CD4-positive, alpha-beta memory T cell (primary cell): ENCODE measurements around the gene CCDC107. TPM values are rescaled to one million over a fixed set of nuclear protein-coding genes. Genes with fewer than 3 reads are reported as not detected.

Source experiments
- CTCF ChIA-PET: fragments of 350-600 bp; sonication (Branson Sonifier 250); formaldehyde crosslinking; loops from one replicate; lab custom pipeline; 2021; ENCODE audit warnings: inconsistent platforms; ENCODE audit not compliant: partially characterized antibody; lab: Charles Lee
- POLR2A ChIA-PET: fragments of 350-600 bp; sonication (Branson Sonifier 250); formaldehyde crosslinking; loops from one replicate; lab custom pipeline; 2021; ENCODE audit not compliant: partially characterized antibody; lab: Charles Lee
- DNase-seq, 5 donors: peaks; one replicate each; pipeline versions ENCODE4 v3.0.0 to v3.0.0-alpha.2; 2020 to 2022; ENCODE audit warnings: mixed read lengths in 1 of 5
- H3K27ac ChIP-seq: one replicate; pipeline ENCODE4 v1.7.0; 2013; ENCODE audit warnings: low read depth, low read length
- H3K27me3 ChIP-seq: 2 replicates; pipeline ENCODE4 v1.7.0; 2013; ENCODE audit warnings: mild to moderate bottlenecking, low read length, moderate library complexity; ENCODE audit not compliant: insufficient read depth
- H3K36me3 ChIP-seq: 2 replicates; pipeline ENCODE4 v1.7.0; 2013; ENCODE audit warnings: mild to moderate bottlenecking, low read length, moderate library complexity; ENCODE audit not compliant: insufficient read depth
- H3K4me1 ChIP-seq: 2 replicates; pipeline ENCODE4 v1.7.0; 2013; ENCODE audit warnings: mild to moderate bottlenecking, low read length, moderate library complexity; ENCODE audit not compliant: insufficient read depth
- H3K4me3 ChIP-seq, 2 donors: one replicate each; pipeline ENCODE4 v1.7.0; 2013; ENCODE audit warnings: low read length in 2 of 2, mild to moderate bottlenecking in 1 of 2
- H3K9me3 ChIP-seq, 2 donors: one replicate each; pipeline ENCODE4 v1.7.0; 2013; ENCODE audit warnings: low read length in 2 of 2, control low read depth in 1 of 2; ENCODE audit not compliant: control insufficient read depth in 1 of 2
- H3K27ac Mint-ChIP-seq, 7 donors: one replicate each; pipeline ENCODE4 v1.8.0; 2020 to 2021; ENCODE audit warnings: mixed read lengths in 7 of 7, mild to moderate bottlenecking in 6 of 7, inconsistent platforms in 3 of 7, moderate library complexity in 3 of 7
- H3K27me3 Mint-ChIP-seq, 2 donors: one replicate each; pipeline ENCODE4 v1.8.0; 2020 to 2021; ENCODE audit warnings: mixed read lengths in 2 of 2
- H3K36me3 Mint-ChIP-seq, 2 donors: one replicate each; pipeline ENCODE4 v1.8.0; 2020 to 2021; ENCODE audit warnings: mixed read lengths in 2 of 2, inconsistent platforms in 1 of 2, mild to moderate bottlenecking in 1 of 2
- H3K4me1 Mint-ChIP-seq, 4 donors: one replicate each; pipeline ENCODE4 v1.8.0; 2020 to 2021; ENCODE audit warnings: mixed read lengths in 4 of 4, mild to moderate bottlenecking in 1 of 4
- H3K4me3 Mint-ChIP-seq, 8 donors: one replicate each; pipeline ENCODE4 v1.8.0; 2020 to 2021; ENCODE audit warnings: mixed read lengths in 8 of 8, mild to moderate bottlenecking in 7 of 8, moderate library complexity in 6 of 8, inconsistent platforms in 3 of 8
- H3K9me3 Mint-ChIP-seq, 8 donors: one replicate each; pipeline ENCODE4 v1.8.0; 2020 to 2021; ENCODE audit warnings: mixed read lengths in 8 of 8, mild to moderate bottlenecking in 5 of 8, inconsistent platforms in 3 of 8, moderate library complexity in 1 of 8
- intact Hi-C: fragments of 100-400 bp; cut with micrococcal nuclease; formaldehyde crosslinking; loops from one replicate; pipeline ENCODE4 v1.15.1; 2023
- polyA plus RNA-seq, 2 donors: library from polyadenylated mRNA; unstranded; fragments of 300-500 nt; fragmentation: Illumina TruSeq; gene quantifications; one replicate each; pipeline ENCODE4 v1.2.3, GENCODE V29; 2021
- total RNA-seq, 2 experiments: library from RNA; stranded (reverse); gene quantifications; one replicate each; pipeline ENCODE4 v1.2.3, GENCODE V29; 2021

Gene CCDC107
- total and polyA plus RNA-seq, 4 experiments from 2014 or later = 28.4 to 92.5 (median 60.5) TPM

GRCh38 chr9:35700942-35701341 is 42.9 kb downstream of the CCDC107 start:
- CTCF ChIA-PET = interaction anchor here (1.0 to 16.3 kb wide), 7 partner anchors 9 to 96 kb away, joined by 3 to 339 read pairs (median 5); partner anchors contain the start of genes ARHGEF39, CCDC107, CREB3 and RMRP
- POLR2A ChIA-PET = no interaction called here
- Mint-ChIP-seq H3K27me3 (no peaks in the 10 kb centered on the region), H3K4me1 (peaks cover 5 to 10% (median 8%) of the 10 kb centered on the region in 4 donors), H3K4me3 (no peak overlapping the region), H3K27ac (no peak overlapping the region), H3K36me3 (peaks cover 33 to 45% of the 10 kb centered on the region in 2 donors), H3K9me3 (no peaks in the 10 kb centered on the region)
- H3K36me3 ChIP-seq = peaks cover 89% of the 10 kb centered on the region
- H3K4me1 ChIP-seq = peaks cover 9% of the 10 kb centered on the region
- no peak overlapping the region for H3K27ac ChIP-seq
- H3K4me3 ChIP-seq = no peak overlapping the region
- no peak for DNase-seq
- no peaks in the 10 kb centered on the region for H3K9me3 ChIP-seq
- no peaks in the 10 kb centered on the region for H3K27me3 ChIP-seq
- intact Hi-C loops = no loop called here

- Mint-ChIP-seq H3K27me3 (no peaks in the 10 kb centered on the region), H3K9me3 (no peaks in the 10 kb centered on the region), H3K4me3 (no peak overlapping the region), H3K4me1 (peaks cover 0 to 6% (median under 1%) of the 10 kb centered on the region in 4 donors), H3K36me3 (peaks cover 50 to 53% of the 10 kb centered on the region in 2 donors), H3K27ac (peak overlapping the region in 1 of 7 donors; percentile 88)
- POLR2A ChIA-PET = interaction anchor here (3.1 kb wide), 1 partner anchor 29 kb away, joined by 9 read pairs; the partner anchor contains the start of genes CREB3 and TLN1
- DNase-seq = no peak
- intact Hi-C loops = no loop called here
- H3K4me3 ChIP-seq = no peak overlapping the region
- CTCF ChIA-PET = interaction anchor here (0.6 to 16.3 kb wide), 2 partner anchors 42 to 99 kb away, joined by 3 to 339 read pairs; partner anchors contain the start of genes ARHGEF39, CCDC107 and RMRP
- H3K9me3 ChIP-seq = no peaks in the 10 kb centered on the region
- no peaks in the 10 kb centered on the region for H3K4me1 ChIP-seq
- H3K36me3 ChIP-seq = peaks cover 97% of the 10 kb centered on the region
- H3K27ac ChIP-seq = no peak overlapping the region
- no peaks in the 10 kb centered on the region for H3K27me3 ChIP-seq
Observed at GRCh38 chr9:35702696-35703095, 44.6 kb downstream of the CCDC107 start.

- H3K27ac Mint-ChIP-seq = peak overlapping the region in 2 of 7 donors; percentile 23 to 48
- intact Hi-C loops = no loop called here
Observed at GRCh38 chr9:35703906-35704672, 46.0 kb downstream of the CCDC107 start.

GRCh38 chr9:35705372-35705771 is 47.3 kb downstream of the CCDC107 start:
- Mint-ChIP-seq H3K27me3 (no peaks in the 10 kb centered on the region), H3K4me1 (peaks cover 0 to 7% (median under 1%) of the 10 kb centered on the region in 4 donors), H3K27ac (peak overlapping the region in 2 of 7 donors; percentile 29 to 73), H3K9me3 (no peaks in the 10 kb centered on the region), H3K4me3 (no peak overlapping the region), H3K36me3 (peaks cover 60 to 68% of the 10 kb centered on the region in 2 donors)
- no peaks in the 10 kb centered on the region for H3K4me1 ChIP-seq
- peaks cover 85% of the 10 kb centered on the region for H3K36me3 ChIP-seq
- intact Hi-C loops = no loop called here
- no peak overlapping the region for H3K4me3 ChIP-seq
- H3K27ac ChIP-seq = no peak overlapping the region
- no peaks in the 10 kb centered on the region for H3K9me3 ChIP-seq
- no peak for DNase-seq
- ChIA-PET POLR2A (interaction anchor here (1.4 to 3.1 kb wide), 3 partner anchors 27 to 47 kb away, joined by 3 to 9 read pairs (median 6); partner anchors contain the start of genes CCDC107, CREB3, RMRP and TLN1), CTCF (interaction anchor here (6.3 to 16.3 kb wide), 2 partner anchors 10 to 45 kb away, joined by 62 to 339 read pairs; partner anchors contain the start of genes ARHGEF39, CCDC107 and RMRP)
- no peaks in the 10 kb centered on the region for H3K27me3 ChIP-seq

More at GRCh38 chr9:35703906-35704672, 46.0 kb downstream of the CCDC107 start:
- no peaks in the 10 kb centered on the region for H3K27me3 Mint-ChIP-seq
- H3K4me1 Mint-ChIP-seq = peaks cover 0 to 7% (median under 1%) of the 10 kb centered on the region in 4 donors
- no peaks in the 10 kb centered on the region for H3K27me3 ChIP-seq
- H3K36me3 ChIP-seq = peaks cover 96% of the 10 kb centered on the region
- H3K4me3 Mint-ChIP-seq = no peak overlapping the region
- H3K4me1 ChIP-seq = no peaks in the 10 kb centered on the region
- no peaks in the 10 kb centered on the region for H3K9me3 ChIP-seq
- H3K27ac ChIP-seq = no peak overlapping the region
- CTCF ChIA-PET = interaction anchor here (6.3 to 16.3 kb wide), 2 partner anchors 9 to 43 kb away, joined by 62 to 339 read pairs; partner anchors contain the start of genes ARHGEF39, CCDC107 and RMRP
- POLR2A ChIA-PET = interaction anchor here (1.6 to 3.1 kb wide), 3 partner anchors 26 to 46 kb away, joined by 6 to 9 read pairs (median 6); partner anchors contain the start of genes CCDC107, CREB3, RMRP and TLN1
- no peak for DNase-seq
- H3K9me3 Mint-ChIP-seq = no peaks in the 10 kb centered on the region
- H3K36me3 Mint-ChIP-seq = peaks cover 55 to 62% of the 10 kb centered on the region in 2 donors
- no peak overlapping the region for H3K4me3 ChIP-seq

- no peak for DNase-seq
- ChIA-PET CTCF (interaction anchor here (6.3 to 16.3 kb wide), 2 partner anchors 11 to 45 kb away, joined by 62 to 339 read pairs; partner anchors contain the start of genes ARHGEF39, CCDC107 and RMRP), POLR2A (interaction anchor here (1.4 to 3.1 kb wide), 3 partner anchors 26 to 47 kb away, joined by 3 to 9 read pairs (median 6); partner anchors contain the start of genes CCDC107, CREB3, RMRP and TLN1)
- H3K4me3 Mint-ChIP-seq = no peak overlapping the region
- no peak overlapping the region for H3K4me3 ChIP-seq
- H3K4me1 ChIP-seq = no peaks in the 10 kb centered on the region
- peak overlapping the region in 3 of 7 donors; percentile 29 to 73 (median 57) for H3K27ac Mint-ChIP-seq
- H3K4me1 Mint-ChIP-seq = peaks cover 0 to 7% (median 1%) of the 10 kb centered on the region in 4 donors
- H3K9me3 Mint-ChIP-seq = no peaks in the 10 kb centered on the region
- peaks cover 66 to 74% of the 10 kb centered on the region in 2 donors for H3K36me3 Mint-ChIP-seq
- H3K27ac ChIP-seq = no peak overlapping the region
- H3K27me3 ChIP-seq = no peaks in the 10 kb centered on the region
- peaks cover 85% of the 10 kb centered on the region for H3K36me3 ChIP-seq
- H3K27me3 Mint-ChIP-seq = no peaks in the 10 kb centered on the region
- no peaks in the 10 kb centered on the region for H3K9me3 ChIP-seq
- intact Hi-C loops = no loop called here
Observed at GRCh38 chr9:35705836-35706430, 47.8 kb downstream of the CCDC107 start.

GRCh38 chr9:35706951-35707350 is 48.9 kb downstream of the CCDC107 start:
- H3K4me1 Mint-ChIP-seq = peaks cover 0 to 7% (median 2%) of the 10 kb centered on the region in 4 donors
- H3K36me3 Mint-ChIP-seq = peaks cover 76 to 84% of the 10 kb centered on the region in 2 donors
- peak overlapping the region in 6 of 7 donors; percentile 26 to 84 (median 72) for H3K27ac Mint-ChIP-seq
- CTCF ChIA-PET = interaction anchor here (1.0 to 6.3 kb wide), 3 partner anchors 12 to 90 kb away, joined by 3 to 62 read pairs (median 5); partner anchors contain the start of gene TPM2
- DNase-seq = no peak
- H3K27me3 ChIP-seq = no peaks in the 10 kb centered on the region
- H3K4me3 ChIP-seq = no peak overlapping the region
- peaks cover 85% of the 10 kb centered on the region for H3K36me3 ChIP-seq
- no peak overlapping the region for H3K27ac ChIP-seq
- intact Hi-C loops = no loop called here
- H3K4me1 ChIP-seq = no peaks in the 10 kb centered on the region
- no peaks in the 10 kb centered on the region for H3K9me3 ChIP-seq
- H3K4me3 Mint-ChIP-seq = no peak overlapping the region
- H3K9me3 Mint-ChIP-seq = no peaks in the 10 kb centered on the region
- H3K27me3 Mint-ChIP-seq = no peaks in the 10 kb centered on the region
- POLR2A ChIA-PET = interaction anchor here (3.1 kb wide), 1 partner anchor 22 kb away, joined by 14 read pairs; no protein-coding TSS in a partner anchor
